GM12874 (cell line): Measurements from ENCODE around the gene ATP8B4.

Experiments
- CTCF ChIP-seq: IDR thresholded peaks from 2 replicates; pipeline ENCODE4 v1.5.1; 2011; ENCODE audit warnings: low read depth, mild to moderate bottlenecking, control low read depth, low read length, moderate library complexity; ENCODE audit not compliant: insufficient read depth

The ATP8B4 gene

GRCh38 chr15:49984436-49984835 is 134.6 kb downstream of the ATP8B4 start:
- TF ChIP-seq CTCF: no peak

- no peak for TF ChIP-seq CTCF
Observed at GRCh38 chr15:49982584-49982983, 136.4 kb downstream of the ATP8B4 start.

GRCh38 chr15:49979705-49980382 is 139.2 kb downstream of the ATP8B4 start:
- no peak for TF ChIP-seq CTCF

GRCh38 chr15:49978121-49978520 is 140.9 kb downstream of the ATP8B4 start:
- TF ChIP-seq CTCF: no peak

GRCh38 chr15:49977306-49977705 is 141.7 kb downstream of the ATP8B4 start:
- no peak for TF ChIP-seq CTCF

- no peak for TF ChIP-seq CTCF
Observed at GRCh38 chr15:49964551-49964950, 154.5 kb downstream of the ATP8B4 start.

GRCh38 chr15:49964061-49964460 is 155.0 kb downstream of the ATP8B4 start:
- no peak for TF ChIP-seq CTCF
